NOMO-1 treated with DMSO at 0.1 percent for 48 hours (cell line): ENCODE results near the gene KRTAP5-3.

Experiments
- DNase-seq: peaks from one replicate; lab custom pipeline; 2025; ENCODE audit not compliant: unreplicated experiment; lab: John Stamatoyannopoulos, UW

Gene KRTAP5-3

DNA sequence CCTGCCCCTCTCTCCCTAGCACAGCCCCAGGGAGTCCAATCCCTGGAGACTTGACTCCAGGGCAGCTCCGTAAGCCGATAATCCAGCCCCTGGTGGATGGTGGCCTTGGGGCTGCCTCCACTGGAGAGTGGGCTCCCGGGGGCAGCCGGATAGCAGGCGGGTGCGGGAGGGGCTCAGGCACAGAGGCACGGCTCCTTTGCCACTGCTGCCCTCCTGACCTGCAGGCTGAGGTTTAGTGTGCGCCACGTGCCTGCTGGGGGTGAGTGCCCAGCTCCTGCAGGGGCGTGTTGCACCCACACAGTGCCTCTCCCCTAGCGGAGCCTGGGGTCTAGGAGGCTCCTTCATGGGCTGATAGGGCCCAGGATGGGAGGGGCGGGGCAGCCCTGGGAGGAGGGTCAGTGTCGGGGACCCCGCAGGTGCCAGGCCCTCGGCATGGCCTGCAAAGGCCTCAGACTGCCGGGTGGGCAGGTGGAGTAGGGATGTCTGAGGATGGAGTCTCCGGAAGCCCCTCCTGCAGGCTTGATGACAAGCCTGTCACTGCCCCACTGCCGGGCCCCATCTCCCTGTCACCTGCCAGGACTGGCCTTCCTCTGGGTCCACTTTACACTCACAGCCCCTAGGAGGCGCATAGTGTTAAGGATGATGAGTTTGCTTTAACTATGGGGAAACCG lies 41.7 kb downstream of the KRTAP5-3 start:
- DNase-seq = no peak

DNA sequence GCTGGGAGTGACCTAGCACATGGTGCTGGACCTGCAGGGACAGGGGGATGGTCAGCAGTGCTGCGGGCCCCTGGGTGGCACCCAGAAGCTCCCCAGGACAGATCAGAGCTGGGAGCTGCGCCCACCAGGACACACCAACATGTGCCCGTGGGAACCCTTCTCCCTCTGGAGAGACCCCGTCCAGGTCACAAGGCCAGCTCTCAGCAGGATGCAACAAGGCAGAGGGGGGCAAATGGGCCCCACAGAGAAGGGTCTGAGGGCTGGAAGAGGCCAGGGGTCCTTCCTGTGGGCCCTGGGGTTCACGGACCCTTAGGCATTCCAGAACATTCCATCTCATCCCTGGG lies 42.4 kb downstream of the KRTAP5-3 start:
- no peak for DNase-seq

DNA sequence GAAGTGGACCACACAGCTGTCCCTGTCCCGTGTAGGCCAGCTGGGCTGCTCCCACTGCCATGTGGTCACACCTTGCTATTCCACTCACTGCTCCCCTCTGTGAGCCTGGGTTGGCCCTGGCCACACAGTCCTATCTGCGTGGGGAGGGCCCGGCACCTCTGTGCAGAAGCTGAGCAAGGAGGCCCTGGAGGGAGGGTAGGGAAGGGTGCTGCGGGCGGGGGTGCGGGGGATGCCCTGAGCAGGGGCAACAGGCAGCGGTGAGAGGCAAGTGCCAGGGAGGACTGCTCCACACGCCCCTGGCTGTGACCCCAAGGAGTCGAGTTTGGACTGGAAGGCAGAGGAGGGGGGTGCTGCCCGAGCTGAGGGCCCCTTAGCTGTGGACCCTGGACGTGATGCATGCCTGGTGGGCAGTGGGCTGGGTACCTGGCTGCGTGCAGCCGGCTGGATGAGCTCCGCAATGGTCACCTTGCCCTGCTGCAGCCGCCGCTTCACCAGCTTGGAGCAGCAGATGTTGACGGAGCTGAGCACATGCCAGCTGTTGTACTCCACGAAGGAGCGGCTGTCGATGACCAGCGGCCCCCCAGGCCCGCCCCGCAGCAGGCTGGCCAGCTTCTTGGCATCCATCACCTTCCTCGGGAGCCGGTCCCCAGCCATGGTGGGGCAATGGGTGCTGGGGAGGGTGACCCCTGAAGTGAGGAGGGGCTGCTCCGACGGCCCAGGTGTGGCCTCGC lies 42.9 kb downstream of the KRTAP5-3 start:
- no peak for DNase-seq

DNA sequence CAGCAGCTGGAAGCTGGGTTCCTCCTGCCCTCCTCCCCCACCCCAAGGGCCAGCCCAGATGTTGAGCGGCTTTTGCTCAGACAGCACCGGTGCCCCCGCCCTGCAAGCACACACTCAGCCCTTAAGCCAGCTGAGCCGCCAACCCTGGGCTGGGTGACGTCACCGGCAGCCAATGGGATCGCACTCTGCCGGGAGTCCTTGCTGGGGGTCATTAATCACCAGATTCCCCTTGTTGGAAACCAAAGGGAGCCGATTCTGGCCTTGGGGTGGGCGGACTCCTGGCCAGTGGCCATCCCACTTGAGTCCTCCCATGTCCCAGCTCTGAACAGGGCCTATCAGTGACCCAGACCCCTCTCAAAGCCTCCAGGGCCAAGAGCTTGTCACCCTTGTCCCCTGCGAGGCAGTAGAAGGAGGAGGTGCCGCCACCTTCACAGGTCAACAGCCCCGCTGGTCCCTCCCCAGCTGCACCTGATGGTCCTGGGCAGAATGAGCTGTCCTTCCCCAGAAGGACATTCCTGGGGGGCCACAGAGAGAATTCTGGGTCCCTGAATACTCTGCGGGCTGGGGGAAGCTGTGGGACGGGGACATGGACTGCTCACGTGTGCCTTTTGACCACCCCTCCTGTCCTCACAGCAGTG lies 43.6 kb downstream of the KRTAP5-3 start:
- DNase-seq = no peak

DNA sequence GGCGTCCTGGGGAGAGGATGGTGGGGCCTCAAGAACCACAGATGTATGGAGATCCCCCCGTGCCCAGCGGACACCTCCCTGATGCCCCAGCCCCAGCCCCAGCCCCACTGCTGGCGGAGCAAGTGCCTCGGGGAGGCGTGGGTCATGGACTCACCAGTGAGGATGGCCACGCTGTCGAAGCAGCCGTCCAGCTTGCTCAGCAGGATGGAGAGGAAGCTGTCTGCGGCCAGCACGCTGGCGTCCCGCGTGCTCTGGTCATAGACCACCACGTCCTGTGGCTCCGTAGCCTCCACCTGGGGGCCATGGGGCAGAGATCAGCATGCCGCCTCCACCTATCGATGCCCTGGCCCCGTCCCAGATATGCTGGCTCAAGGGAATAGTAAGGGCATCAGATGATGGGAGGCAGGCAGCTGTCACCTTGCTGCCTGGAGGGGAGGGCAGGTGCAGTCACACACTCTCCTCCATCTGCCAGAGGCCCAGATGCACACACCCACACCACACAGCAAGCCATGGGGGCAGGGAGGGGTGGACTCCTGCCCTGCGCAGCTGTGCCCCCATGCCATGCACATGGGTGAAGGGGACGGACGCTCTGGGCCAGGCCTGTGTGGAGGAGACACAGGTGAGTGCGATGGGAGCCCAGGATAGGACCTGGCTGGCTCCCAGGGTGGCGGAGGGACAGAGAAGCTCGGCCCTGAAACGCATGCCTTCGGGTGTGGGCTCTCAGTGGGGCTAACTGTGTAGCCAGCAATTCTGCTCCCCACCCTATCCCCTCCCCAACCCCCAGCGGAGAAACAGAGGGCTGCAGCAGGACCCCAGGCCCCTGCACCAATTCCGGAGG lies 44.3 kb downstream of the KRTAP5-3 start:
- no peak for DNase-seq

DNA sequence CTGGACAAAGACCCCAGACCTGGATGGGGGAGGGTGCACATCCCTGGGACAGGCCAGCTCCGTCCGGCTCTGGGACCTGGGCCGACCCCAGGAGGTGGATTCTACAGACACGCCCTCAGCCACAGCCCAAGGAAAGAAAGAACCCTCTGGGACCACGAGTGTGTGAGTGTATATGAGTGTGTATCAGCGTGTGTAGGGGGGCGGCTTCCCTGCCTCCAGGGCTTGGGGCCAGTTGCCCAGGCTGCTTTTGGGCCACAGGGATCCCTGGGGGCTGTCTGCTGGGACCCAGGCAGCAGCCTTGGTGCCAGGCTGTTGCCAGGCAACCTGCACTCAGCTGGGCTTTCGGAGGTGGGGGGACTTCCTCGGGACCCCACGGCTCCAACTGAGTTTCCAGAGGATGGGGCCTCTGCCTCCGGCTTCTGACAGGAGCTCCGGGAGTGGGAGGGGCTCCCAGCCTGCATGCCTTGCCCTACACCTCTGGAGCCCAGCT lies 45.1 kb downstream of the KRTAP5-3 start:
- no peak for DNase-seq

DNA sequence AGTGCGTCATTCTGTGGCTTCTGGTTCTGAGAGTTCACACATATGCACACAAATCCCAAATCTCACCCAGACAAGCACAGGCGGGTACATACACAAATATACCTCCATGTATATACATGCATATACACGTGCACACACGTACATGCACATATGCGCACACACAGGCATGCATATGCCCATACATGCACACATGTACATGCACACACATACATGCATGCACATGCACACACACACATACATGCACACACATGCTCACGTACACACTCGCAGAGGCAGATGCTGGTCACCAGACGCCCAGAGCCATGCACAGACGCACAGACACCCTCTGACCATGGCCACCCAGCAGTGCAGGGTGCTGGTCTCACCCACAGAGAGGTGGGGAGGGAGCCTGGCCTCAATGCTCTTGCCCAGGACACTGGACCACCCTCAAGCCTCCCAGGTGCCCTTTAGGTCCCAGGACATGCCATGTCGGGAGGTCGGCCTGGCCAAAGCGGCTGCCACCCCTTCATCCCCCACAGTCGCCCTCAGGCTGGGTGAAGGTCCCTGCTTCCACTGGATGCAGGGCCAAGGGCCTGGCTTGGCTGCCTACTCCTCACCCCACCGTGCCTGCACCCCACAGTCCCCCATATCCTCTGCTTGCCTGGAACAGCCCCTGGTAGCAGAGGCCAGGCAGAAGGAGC lies 45.7 kb downstream of the KRTAP5-3 start:
- no peak for DNase-seq

DNA sequence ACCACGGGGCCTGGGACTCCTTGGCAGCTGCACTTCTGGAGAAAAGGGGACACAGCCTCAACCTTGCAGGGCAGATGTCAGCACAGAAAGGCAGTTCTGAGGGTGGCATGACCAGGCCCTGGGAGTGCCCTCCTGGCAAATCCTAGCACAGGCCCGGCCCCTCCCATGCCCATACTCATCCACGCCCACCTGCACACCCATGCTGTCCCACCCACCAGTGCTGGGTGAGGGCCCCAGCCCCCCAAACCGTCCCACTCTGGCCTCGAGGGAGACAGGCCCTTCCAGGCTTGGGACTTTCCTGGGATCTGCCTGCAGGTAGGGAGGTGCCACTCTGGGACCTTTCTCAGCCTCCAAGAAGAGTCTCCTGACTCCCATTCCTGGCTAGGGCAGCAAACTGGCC lies 46.3 kb downstream of the KRTAP5-3 start:
- no peak for DNase-seq

DNA sequence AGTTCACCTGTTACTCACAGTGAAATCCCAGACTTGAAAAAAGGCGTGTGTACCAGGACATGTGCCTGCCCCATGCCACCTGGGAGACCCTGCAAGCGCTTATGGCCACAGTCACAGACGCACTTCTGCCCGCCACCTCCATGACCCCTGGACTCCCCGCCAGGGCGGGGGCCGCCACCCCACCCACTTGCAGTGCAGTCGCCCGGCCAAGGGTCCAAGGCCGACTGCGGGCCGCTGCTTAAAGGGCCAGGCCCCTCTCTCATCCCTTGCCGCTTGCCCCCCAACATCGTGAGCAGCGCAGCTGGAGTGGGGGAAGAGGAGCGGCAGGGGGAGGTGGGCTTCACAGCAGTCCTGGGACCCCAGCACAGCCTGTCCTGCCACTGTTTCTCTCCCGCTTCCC lies 47.0 kb downstream of the KRTAP5-3 start:
- no peak for DNase-seq

DNA sequence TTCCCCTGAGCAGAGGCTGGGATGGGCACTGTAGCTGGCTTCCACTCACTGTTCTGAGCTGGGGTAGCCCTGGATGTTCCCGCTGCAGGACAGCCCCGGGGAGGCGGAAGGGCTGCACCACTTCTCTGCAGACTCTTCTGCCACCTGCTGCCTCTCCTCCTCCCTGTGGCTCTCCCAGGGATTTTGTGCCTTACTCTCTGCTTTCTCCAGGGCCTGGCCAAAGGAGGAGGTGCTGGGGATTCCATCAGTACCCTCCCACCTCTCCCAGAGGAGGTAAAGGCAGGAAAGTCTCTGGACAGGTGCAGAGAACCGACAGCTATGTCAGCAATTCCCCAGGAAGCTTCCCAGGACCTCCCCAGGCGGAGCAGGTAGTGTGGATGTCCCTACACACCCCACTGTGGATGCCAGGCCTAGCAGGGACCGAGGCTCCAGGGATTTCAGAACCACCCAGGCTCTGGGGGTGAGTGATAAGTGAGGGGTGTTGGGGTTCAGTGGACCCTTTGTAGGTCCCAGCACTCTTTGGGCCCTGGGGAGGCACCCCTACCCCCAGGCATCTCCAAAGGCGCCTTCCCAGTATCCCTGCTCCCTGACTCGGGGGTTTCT lies 47.5 kb downstream of the KRTAP5-3 start:
- DNase-seq = no peak

DNA sequence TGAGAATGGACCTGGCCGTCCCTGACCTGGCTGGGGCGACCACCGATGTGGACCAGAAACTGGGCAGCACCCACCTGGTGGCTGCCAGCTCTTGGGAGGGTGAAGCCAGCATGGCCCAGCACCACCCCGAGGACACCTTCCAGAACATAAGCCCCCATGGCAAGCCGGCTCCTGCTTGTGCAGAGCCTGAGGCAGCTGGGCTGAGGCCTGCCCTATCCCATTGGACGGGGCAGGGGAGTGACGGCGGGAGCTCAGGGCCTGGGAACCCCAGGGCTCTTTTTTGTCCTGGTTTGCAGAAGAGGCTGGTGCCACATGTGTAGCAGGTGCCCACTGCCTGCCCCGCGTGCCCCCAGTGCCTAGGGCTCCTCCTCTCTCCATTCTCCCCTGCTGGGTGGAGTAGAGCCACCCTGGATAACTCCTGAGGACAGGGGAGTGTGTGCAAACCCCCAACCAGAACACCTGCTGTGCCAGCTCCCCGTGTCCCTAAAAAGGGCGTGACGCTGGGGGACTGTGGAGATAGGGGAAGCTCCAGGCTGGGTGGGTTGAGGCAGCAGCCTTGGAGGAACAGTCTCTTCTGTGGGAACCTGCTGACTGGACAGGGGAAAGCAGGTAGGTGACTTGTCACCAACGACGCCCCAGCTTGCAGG lies 48.1 kb downstream of the KRTAP5-3 start:
- DNase-seq = no peak

DNA sequence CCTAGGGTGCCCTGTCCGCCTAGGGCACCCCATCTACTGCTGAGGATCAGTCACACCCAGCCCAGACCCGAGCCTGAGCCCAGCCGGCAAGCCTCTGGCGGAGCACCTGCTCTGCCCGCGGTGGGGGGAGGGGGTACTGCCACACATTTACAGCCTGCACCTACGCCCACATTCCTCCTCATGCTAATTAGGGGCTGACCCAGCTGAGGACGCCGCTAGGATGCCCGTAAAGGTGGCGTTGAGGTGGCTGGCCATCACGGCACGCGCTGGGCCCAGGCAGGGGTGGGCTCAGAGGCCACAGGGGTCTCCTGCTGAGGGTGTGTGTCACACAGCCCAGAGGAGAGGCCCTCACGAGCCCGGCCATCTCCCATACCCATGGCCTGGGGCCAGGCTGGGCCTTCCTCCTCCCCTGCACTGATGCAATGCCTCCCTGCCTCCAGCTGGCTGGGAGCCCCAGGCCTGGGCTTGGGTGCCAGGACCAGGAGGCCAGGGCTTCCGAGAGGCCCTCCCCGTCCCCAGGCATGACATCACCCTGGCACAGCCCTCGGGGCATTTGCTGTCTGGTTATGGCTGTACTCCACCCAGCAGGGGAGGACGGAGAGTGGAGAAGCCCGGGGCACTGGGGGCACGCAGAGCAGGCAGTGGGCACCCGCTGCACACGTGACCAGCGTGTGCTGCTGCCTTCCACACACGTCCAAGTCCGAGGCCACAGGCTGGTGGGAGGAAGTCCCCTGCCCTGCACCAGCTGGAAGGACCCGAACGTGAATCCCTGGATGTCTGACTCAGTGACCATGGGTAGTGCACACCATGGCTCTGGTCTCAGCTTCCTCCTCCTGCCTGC lies 48.9 kb downstream of the KRTAP5-3 start:
- no peak for DNase-seq

DNA sequence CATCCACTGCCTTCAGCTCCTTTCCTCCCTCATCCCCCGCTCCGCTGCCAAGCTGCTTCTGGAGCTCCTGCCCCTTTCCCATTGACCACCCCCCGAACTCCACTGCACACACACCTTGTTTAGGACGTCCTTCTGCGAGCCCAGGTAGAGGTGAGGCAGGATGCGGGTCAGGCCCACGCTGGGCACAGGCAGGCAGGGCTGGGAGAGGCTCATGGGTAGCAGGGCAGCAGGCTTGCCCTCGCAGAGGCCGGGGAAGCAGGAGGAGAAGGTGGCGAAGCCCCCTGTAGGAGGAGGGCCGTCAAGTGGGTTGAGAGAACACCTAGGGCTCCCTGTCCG lies 49.5 kb downstream of the KRTAP5-3 start:
- DNase-seq = no peak

DNA sequence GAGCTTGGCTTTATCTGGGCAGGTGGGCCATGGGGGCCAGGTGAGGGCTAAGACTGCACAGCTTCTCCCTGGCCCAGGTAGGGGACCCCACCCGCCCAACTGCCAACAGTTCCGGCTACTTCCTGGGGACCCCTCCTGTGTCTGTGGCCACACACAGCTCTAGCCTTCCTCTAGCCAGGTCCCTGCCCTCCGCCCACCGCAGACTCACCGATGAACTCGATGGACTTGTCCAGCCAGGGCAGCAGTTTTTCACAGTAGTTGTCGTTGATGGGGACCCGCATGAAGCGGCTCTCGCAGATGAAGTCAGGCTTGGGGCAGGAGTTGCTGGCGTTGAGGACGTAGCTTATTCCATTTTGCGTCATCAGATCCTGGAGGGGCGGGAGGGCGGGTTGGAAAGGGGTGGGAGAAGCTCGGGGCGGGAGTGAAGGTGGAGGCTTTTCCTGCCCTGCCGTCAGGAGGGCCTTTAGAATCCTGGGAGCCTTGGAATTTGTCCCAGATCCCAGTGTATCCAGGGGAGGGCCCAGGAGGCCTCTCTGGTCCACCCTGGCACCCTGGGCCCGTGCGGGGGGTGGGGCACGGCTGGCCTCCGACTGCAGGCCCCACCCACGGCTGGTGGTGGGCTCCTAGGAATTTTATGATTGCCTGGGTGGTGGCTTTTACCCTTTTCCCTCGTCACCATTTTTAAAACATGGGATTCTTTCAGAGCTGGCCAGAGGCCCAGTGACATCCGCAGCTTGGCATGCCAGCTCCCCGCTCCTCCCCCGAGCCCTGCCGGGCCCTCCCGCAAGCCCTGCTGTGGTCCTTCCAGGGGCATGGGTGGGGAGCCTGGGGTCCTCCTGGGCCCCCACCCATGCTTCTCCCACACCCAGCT lies 50.1 kb downstream of the KRTAP5-3 start:
- DNase-seq = no peak
